Tibial artery (tissue), 4 donors: ENCODE measurements around the gene DUSP7.

Experiments used
- DNase-seq, 2 donors: peaks; one replicate each; pipeline ENCODE4 v3.0.0-alpha.2; 2019
- H3K27ac ChIP-seq, 2 donors: fragments of 200-600 bp; sonication (generic) in 1 of 2; 1 replicate in 1 of 2; 2 replicates in 1 of 2; pipeline ENCODE4 v1.5.1; 2018 to 2019; ENCODE audit warnings: mild to moderate bottlenecking in 1 of 2
- H3K27me3 ChIP-seq, 2 donors: fragments of 200-600 bp; sonication (generic) in 1 of 2; one replicate each; pipeline versions ENCODE4 v1.5.1 to v1.6.0; 2016 to 2019
- H3K36me3 ChIP-seq, 3 donors: fragments of 200-600 bp; sonication (generic) in 2 of 3; one replicate each; pipeline ENCODE4 v1.5.1; 2016 to 2019; ENCODE audit warnings: mild to moderate bottlenecking in 2 of 3
- H3K4me1 ChIP-seq, 4 donors: fragments of 200-600 bp; sonication (generic) in 2 of 4; 1 replicate in 3 of 4; 2 replicates in 1 of 4; pipeline ENCODE4 v1.5.1; 2016 to 2019
- H3K4me3 ChIP-seq, 2 donors: fragments of 200-600 bp; sonication (generic) in 1 of 2; 1 replicate in 1 of 2; 2 replicates in 1 of 2; pipeline ENCODE4 v1.5.1; 2018 to 2019; ENCODE audit warnings: mild to moderate bottlenecking in 2 of 2
- H3K9me3 ChIP-seq, 3 donors: fragments of 200-600 bp; sonication (generic) in 1 of 3; one replicate each; pipeline ENCODE4 v1.5.1; 2016 to 2019
- intact Hi-C: fragments of 100-400 bp; cut with DNase I; formaldehyde crosslinking; loops from one replicate; pipeline ENCODE4 v1.15.0; 2023; ENCODE audit warnings: low total_unique reads
- TF ChIP-seq, protein P1 (sequence below), 2 experiments: fragments of 200-600 bp in 1 of 2; fragments of 450-650 bp in 1 of 2; IDR thresholded peaks; one replicate each; pipeline ENCODE4 v1.5.1; 2017 to 2019; ENCODE audit warnings: antibody characterized with exemption in 2 of 2, mild to moderate bottlenecking in 1 of 2, moderate library complexity in 1 of 2

Gene DUSP7

DNA sequence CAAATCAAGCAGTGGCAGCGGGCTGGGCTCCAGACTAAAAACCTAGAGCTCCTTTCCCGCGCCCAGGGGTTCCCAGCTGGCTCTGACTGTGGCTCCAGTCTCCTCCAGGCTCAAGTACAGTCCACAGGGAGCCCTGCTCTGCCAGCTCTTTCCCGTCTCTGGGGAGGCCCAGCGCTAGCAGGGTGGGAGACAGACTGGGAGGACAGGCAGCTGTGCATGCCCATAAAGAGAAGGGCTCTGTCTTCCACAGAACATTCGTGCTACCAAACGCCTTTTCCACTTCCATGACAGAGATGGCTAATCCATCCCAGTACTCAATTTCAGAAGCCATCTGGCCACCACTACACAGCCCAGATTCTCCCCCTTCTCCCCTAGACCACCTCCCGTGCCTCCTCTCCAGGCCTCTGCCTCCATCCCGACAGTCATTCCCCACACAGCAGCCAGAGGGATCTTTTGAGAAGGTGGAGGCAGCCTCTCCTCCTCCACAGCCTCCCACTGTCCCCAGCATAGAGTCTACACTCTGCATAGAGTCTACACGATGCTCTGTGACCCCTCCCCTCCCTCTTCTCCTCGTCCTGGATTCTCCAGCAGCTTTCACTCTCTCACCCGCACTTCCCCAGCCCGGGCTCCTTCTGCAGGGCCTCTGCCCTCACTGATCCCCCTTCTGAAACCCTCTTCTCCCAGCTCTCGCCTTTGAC is 6.8 kb upstream of the DUSP7 start:
- Histone ChIP-seq H3K36me3 (no peaks in the 10 kb centered on the region), H3K9me3 (no peaks in the 10 kb centered on the region), H3K27me3 (no peaks in the 10 kb centered on the region), H3K4me1 (peaks cover 0 to 11% (median 4%) of the 10 kb centered on the region in 4 donors), H3K27ac (no peak overlapping the region), H3K4me3 (no peak overlapping the region)
- DNase-seq, result no peak
- TF ChIP-seq, protein P1, sequence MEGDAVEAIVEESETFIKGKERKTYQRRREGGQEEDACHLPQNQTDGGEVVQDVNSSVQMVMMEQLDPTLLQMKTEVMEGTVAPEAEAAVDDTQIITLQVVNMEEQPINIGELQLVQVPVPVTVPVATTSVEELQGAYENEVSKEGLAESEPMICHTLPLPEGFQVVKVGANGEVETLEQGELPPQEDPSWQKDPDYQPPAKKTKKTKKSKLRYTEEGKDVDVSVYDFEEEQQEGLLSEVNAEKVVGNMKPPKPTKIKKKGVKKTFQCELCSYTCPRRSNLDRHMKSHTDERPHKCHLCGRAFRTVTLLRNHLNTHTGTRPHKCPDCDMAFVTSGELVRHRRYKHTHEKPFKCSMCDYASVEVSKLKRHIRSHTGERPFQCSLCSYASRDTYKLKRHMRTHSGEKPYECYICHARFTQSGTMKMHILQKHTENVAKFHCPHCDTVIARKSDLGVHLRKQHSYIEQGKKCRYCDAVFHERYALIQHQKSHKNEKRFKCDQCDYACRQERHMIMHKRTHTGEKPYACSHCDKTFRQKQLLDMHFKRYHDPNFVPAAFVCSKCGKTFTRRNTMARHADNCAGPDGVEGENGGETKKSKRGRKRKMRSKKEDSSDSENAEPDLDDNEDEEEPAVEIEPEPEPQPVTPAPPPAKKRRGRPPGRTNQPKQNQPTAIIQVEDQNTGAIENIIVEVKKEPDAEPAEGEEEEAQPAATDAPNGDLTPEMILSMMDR (IDR thresholded peaks at IDR 0.05), result no peak
- intact Hi-C loops, result no loop called here

DNA sequence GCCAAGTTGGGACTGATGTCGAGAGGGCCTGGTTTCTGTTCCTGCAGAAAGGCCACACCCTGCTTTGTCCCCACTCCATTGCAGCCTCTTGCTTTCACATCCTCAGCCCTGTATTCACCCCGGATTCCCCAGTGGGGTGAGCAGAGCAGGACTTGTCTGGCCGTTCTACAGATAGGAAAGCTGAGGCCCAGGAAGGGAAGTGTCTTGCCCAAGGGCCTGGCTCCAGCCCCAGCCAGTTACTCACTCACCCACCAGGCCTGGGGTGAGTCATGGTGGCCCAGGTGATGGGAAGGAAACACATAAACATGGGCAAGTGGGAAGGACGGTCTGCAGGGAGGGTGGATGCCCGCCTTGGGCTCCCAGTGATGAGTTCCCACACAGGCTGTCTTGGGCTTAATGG is 6.1 kb upstream of the DUSP7 start:
- intact Hi-C loops, result no loop called here
- Histone ChIP-seq H3K4me1 (peaks cover 0 to 18% (median 8%) of the 10 kb centered on the region in 4 donors), H3K27me3 (no peaks in the 10 kb centered on the region), H3K4me3 (no peak overlapping the region), H3K9me3 (no peaks in the 10 kb centered on the region), H3K36me3 (no peaks in the 10 kb centered on the region), H3K27ac (no peak overlapping the region)
- peak in 1 of 2 donors; percentile 62 for DNase-seq
- TF ChIP-seq, protein P1 (IDR thresholded peaks at IDR 0.05), result no peak

DNA sequence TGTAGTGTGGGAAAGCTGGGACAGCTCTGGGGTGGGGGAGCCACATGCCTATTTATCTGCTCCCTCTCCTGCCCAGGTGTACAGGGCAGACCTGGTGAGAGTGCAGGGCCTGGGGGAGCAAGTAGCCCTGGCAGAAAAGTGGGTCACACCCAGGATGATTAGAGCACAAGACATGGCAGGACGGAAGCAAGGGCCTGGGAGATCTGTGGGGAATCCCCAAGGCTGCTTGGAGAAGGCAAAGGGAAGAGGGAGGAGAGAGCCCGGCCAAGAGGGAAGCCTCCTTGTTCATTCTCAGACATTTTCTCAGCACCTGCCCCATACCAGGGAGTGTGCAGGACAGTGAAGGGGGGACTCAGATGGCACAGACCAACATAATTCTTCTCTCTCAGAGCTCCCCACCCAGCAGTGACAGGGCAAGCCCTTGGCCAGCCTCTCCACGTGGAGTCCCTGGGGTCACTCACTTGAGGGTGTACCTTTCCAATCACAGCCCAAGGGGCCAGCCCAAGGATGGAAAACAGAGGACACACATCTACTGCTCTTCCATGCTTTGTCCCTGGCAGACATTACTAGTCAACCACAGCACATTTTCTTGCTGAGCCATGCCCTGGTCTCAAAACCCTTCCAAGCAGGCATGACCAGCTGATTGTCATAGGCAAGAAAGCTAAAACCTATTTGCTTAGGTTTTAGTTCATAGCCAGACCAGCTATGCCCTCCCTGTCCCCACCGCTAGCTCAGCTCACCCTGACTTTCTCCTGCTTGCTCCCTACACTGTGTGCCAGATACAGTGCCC is 4.9 kb upstream of the DUSP7 start:
- Histone ChIP-seq H3K27me3 (no peaks in the 10 kb centered on the region), H3K27ac (no peak overlapping the region), H3K36me3 (no peaks in the 10 kb centered on the region), H3K4me3 (no peak overlapping the region), H3K9me3 (no peaks in the 10 kb centered on the region), H3K4me1 (peaks cover 0 to 19% (median 9%) of the 10 kb centered on the region in 4 donors)
- intact Hi-C loops, result no loop called here
- TF ChIP-seq, protein P1 (IDR thresholded peaks at IDR 0.05), result no peak
- no peak for DNase-seq

DNA sequence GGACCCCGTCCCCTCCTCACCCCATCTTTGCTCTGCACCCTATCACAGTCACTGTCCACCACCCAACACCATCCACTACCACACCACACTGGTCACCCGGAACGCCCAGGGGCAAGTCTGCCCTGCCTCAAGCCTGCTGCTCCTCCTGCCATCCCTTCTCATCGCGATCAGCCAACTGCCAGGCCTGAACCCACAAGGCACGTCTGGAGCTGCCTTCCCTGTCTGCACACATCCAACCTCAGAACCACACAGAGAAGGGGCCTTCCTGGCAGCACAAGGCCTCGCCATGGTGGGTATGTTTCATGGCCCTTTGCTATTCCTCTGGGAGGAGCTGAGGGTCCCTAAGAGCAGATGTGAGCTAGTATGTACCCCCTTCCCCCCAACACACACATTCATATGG is 3.4 kb upstream of the DUSP7 start:
- Histone ChIP-seq H3K9me3 (no peaks in the 10 kb centered on the region), H3K27ac (no peak overlapping the region), H3K27me3 (no peaks in the 10 kb centered on the region), H3K4me1 (peaks cover 0 to 24% (median 11%) of the 10 kb centered on the region in 4 donors), H3K36me3 (no peaks in the 10 kb centered on the region), H3K4me3 (no peak overlapping the region)
- TF ChIP-seq, protein P1 (IDR thresholded peaks at IDR 0.05), result no peak
- intact Hi-C loops, result loop anchor here (5.0 kb wide), 3 partner anchors 33 to 117 kb away; partner anchors contain the start of genes PARP3 and RRP9
- DNase-seq, result no peak

DNA sequence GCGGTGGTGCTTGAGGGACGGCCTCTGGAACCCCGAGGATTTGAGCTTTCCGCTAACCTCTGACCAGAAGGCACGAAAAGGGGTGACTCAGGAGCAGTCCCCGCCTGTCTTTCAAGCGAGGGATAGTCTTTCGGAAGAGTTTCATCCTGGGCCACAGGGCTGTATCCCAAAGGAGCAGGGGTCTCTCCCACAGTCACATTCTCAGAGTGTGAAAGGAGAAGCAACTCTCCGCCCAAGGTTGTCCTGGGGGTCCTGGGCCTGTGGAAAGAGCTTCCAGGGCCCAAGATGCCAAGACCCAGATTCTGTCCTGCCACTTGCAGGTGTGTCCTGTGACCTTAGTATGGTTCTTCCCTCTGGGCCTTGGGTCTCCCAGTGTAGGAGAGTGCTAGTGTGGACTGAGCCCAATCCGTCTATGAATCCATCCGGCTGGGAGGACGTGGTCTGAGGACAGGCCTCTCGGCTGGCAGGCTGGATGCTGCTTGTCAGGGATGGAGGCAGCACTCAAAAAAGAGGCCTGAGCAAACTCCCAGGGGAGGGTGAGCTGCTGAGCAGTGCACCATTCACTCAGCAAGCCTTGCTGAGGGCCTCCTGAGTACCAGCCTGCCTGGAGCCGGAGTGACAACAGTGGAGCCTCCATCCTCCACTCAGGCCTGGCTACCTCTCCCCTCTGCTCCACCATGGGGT is 1.6 kb upstream of the DUSP7 start:
- intact Hi-C loops, result loop anchor here (5.0 kb wide), 3 partner anchors 34 to 116 kb away; partner anchors contain the start of genes PARP3 and RRP9
- TF ChIP-seq, protein P1 (IDR thresholded peaks at IDR 0.05), result no peak

More for the DNA sequence above, 1.6 kb upstream of the DUSP7 start:
- peaks cover 0 to 12% (median 9%) of the 10 kb centered on the region in 3 donors for H3K36me3 ChIP-seq
- H3K4me1 ChIP-seq, result peaks cover 4 to 43% (median 29%) of the 10 kb centered on the region in 4 donors
- peak overlapping the region; percentile 72 to 81 for H3K4me3 ChIP-seq
- no peak for DNase-seq
- H3K9me3 ChIP-seq, result no peaks in the 10 kb centered on the region
- H3K27me3 ChIP-seq, result no peaks in the 10 kb centered on the region
- H3K27ac ChIP-seq, result peak overlapping the region; percentile 83 to 86
